GM19193 (cell line): ENCODE data around the gene WDR31.

Experiments
- POLR2A ChIP-seq: IDR thresholded peaks from 4 replicates; pipeline ENCODE4 v1.6.1; 2011; ENCODE audit not compliant: insufficient read depth, insufficient read length; ENCODE audit errors: extremely low read depth

The WDR31 gene

DNA sequence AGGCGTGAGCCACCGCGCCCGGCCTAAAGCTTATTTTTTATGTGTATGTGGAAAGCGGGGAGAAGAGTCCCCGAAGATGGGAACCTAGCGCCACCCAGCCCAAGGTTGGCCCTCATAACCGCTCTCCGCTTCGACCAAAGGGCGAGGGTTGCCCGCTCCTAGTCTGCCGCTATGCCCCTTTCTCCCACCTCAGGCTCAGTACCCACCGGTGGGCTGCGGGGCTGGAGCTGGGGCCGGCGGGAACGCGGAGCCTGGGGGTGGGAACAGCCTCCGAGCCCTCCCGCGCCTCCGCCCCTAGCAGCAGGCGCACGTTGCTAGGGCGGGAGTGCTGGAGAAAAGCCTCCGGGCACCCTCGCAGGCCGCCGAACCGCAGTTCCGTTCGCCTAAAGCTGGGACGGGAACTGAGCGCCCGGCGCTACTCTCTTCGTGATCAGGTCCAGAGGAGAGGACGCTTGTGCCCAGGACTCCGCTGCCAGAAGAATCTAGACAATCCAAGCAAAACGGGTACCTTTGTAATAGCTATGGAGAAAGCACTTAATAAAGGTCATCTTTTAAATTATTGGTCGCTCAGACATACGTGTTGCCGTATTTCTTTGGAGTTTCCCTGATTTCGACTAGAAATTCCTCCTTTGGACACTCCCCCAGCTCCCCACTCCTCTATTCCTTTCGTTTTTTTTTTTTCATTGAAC lies at the start of gene WDR31:
Gene WDR31 (minus strand): TSS at position 265 of the 689 bp plus-strand sequence. CDS start 8,253 bp downstream, outside the sequence.
- peak; percentile 78 for TF ChIP-seq POLR2A

DNA sequence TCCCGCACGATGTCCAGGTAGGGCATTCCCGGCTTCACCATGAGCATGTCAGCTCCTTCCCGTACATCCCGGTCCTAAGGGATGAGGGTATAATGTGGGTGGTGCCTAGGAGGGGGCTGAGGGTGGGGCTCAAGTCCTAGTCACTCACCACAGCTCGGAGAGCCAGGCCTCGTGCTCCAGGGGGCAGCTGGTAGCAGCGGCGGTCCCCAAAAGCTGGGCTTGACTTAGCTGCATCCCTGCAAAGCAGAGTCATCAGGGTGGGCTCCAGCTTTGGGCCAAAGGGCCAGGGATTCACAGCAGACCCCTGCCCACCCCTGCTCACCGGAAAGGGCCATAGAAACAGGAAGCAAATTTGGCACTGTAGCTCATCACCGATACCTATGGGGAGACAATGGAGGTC lies 49.4 kb upstream of the WDR31 start:
- no peak for TF ChIP-seq POLR2A

- TF ChIP-seq POLR2A = no peak
Observed at GRCh38 chr9:113388833-113389232, 48.8 kb upstream of the WDR31 start.

- TF ChIP-seq POLR2A = no peak
Observed at GRCh38 chr9:113387560-113388230, 47.6 kb upstream of the WDR31 start.

GRCh38 chr9:113386571-113387393 lies 46.7 kb upstream of the WDR31 start:
- no peak for TF ChIP-seq POLR2A

- no peak for TF ChIP-seq POLR2A
Observed at GRCh38 chr9:113381909-113382411, 41.9 kb upstream of the WDR31 start.

DNA sequence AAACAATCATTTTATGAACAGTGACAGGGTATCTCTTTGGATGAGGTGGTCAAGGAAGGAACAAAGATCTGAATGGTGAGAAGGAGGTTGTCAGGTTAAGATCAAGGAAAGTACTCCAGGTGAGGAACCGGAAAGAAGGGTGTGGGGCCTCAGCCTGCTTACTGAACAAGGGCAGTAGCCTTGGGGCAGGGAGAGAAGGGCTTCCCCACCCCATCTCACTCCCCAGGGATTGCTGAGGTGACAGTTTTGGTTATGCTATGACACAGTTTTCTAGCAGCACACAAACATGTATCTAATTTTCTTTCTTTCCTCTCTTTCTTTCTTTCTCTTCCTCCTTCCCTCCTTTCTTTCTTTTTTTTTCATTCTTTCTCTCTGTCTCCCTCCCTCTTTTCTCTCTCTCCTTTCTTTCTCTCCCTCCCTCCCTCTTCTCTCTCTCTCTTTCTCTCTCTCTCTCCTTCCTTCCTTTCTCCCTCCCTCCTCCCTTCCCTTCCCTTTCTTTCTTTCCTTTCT lies 40.8 kb upstream of the WDR31 start:
- no peak for TF ChIP-seq POLR2A

DNA sequence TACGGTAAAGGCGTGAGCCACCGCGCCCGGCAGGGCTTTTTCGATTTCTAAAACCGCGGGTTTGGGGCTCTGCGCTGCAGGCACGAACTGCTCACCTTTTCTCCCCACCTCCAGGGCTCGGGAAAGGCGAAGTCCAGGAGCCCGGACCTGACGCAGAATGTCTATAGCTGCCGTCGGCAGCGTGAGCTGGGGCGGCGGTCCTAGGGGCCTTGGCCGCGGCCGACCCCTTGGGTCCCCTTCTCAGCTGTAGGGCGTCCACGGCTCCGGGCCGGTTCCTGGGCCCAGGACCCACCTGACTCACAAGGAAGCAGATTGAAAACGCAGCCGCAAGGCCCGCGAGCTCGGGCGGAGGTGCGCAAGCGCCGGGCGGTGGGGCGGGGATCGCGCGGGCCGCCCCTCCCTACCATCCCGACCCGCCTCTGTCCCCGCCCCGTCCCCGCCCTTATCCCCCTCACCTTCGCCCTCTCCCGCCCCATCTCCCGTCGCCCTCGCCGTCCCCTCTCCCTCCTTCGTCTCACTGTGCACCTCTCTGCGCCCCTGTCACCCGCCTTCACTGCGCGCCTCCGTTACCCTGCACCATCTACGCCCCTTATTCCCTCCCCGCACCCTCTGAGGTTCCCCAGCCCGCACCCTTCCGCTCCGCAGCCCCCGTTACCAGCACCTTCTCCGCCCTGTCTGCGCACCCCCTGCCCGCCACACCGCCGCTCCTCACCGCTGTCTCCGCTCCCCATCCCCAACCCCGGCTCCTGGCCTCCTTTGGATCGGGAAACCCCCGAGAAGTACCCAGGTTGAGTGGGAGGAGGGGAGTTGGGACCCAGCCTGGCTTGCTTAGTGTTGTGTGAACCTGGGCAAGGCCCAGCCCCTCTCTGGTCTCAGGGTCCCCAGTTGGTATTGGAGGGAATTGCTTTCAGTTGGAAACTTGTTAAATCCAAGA lies 36.8 kb upstream of the WDR31 start, which contains the start of gene HDHD3:
Gene HDHD3 (minus strand): TSS at position 353 of the 934 bp plus-strand sequence. CDS start 2,632 bp downstream, outside the sequence.
- peak; percentile 70 for TF ChIP-seq POLR2A

DNA sequence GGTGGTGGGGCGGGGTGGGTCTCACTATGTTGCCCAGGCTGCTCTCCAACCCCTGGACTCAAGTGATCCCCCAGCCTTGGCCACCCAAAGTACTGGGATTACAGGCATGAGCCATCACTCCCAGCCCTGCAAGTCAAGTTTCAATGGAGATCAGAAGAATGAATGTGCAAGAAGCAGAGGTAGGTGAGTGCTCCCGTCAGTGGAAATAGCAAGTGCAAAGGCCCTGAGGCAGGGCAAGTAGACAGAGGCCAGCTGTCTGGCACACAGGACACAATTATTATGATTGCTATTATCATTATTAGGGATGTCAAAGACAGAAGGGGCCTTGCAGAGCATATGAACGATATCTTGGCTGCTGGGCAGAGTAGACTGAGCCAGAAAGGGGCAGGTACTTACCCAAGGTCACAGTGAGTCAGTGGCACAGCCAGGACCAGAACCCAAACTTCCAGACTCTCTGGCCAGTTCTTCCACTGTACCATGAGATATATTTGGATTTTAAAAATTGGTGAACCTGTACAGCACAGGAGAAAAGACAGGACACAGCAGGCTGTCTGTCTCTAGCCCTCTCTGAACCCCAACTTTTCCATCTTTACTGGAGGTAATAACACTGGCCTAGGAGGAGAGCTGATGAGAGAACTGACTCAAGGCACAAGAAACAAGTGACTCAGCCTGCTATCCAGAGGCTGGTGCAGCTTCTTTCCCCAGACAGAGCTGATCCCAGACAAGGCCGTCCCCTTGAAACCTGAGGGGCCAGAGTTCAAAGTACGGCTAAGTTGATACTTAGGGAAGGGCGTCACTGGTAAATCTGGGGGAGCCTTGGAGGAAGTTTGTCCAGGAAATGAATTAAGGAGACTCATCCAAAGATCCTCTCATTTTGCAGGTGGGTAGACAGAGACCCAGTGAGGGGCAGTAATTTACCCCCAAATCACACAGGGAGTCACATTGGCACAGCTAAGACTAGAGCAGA lies 35.3 kb upstream of the WDR31 start:
- no peak for TF ChIP-seq POLR2A

DNA sequence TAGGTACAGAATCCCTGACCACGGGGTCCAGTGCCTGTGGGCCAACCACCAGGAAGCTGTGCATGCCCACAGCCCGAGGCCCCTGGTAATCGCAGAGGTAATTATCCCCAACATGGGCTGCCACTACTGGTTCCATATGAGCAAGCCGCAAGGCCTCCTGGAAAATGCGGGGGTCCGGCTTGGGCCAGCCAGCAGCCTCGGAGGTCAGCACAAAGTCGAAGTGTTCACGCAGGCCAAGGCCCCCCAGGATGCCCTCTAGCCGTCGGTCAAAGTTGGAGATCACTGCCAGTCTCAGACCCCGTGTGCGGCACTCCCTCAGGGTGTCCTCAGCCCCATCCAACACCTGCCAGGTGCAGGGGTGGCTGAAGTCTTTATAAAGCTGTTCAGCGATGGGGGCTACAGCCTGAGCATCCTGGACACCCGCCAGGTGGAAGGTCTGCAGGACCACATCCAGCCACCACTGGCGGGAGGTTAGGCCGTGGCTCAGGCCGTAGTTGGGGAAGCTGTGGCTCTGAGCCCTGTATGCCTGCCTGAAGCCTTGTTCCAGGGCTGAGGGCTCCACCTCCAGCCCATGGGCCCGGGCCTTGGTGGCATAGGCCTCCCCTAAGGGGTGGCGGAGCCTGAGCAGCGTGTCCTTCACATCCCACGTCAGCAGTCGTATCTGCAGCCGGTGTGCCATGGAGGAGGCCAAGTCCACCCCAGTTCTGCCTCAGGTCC lies 33.8 kb upstream of the WDR31 start:
- no peak for TF ChIP-seq POLR2A

DNA sequence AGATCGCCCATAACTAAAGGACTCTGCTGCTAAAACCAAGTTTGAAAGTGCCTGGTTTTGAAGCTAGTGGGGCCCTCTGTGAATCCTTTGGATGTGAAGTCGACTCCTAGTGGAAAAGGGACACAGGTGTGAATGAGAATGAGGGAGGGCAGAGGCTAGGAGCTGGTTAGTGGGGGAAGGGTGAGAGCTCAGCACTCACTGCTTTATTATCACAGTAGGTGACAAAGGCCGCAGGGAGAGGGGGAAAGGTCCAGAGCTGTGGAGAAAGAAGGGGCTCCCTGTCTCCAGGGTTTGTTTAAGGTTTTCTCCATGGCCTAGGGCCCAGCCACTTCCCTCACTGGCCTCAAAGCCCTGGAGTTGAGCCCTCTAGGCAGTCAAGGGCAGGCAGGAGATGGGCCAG lies 33.2 kb upstream of the WDR31 start:
- TF ChIP-seq POLR2A = no peak

DNA sequence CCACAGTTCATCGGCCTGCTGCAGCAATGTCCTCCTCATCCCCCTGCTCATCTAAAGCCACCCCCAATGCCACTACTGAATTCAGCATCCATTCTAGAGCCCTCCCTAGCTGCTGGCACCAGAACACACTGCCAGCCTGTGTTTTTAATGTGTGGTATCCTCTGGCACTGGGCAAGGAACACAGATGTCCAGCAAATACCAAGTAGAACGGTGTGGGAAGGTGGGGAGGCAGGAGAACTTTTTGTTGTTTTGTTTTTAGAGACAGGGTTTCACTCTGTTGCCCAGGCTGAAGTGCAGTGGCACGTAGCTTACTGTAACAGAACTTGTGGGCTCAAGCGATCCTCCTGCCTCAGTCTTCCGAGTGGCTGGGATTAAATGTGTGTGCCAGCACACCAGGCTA lies 32.0 kb upstream of the WDR31 start:
- TF ChIP-seq POLR2A = no peak

- no peak for TF ChIP-seq POLR2A
Observed at GRCh38 chr9:113370806-113371325, 30.8 kb upstream of the WDR31 start.

GRCh38 chr9:113369855-113370140 lies 29.7 kb upstream of the WDR31 start:
- TF ChIP-seq POLR2A = no peak
